Upper lobe of left lung (tissue), 6 donors: ENCODE data around the gene OSBPL3. TPM values are rescaled to one million over a fixed set of nuclear protein-coding genes. Genes with fewer than 3 reads are reported as not detected.

ENCODE experiments used
- ATAC-seq, 2 donors: fragments of 200-7000 bp; cut with Tn5 transposase; one replicate each; pipeline ENCODE4 v1.9.1; 2022; ENCODE audit warnings: mild to moderate bottlenecking in 2 of 2, moderate library complexity in 2 of 2; ENCODE audit not compliant: low FRiP score in 2 of 2
- DNase-seq, 2 donors: peaks; one replicate each; pipeline ENCODE4 v3.0.0-alpha.2; 2019 to 2020
- H3K27ac ChIP-seq, 4 donors: fragments of 200-600 bp; sonication (generic); one replicate each; pipeline ENCODE4 v1.5.1; 2016 to 2019
- H3K27me3 ChIP-seq, 4 donors: fragments of 200-600 bp; sonication (generic); one replicate each; pipeline ENCODE4 v1.5.1; 2017 to 2019
- H3K36me3 ChIP-seq, 4 donors: fragments of 200-600 bp; sonication (generic); one replicate each; pipeline ENCODE4 v1.5.1; 2016 to 2019
- H3K4me1 ChIP-seq, 4 donors: fragments of 200-600 bp; sonication (generic); one replicate each; pipeline ENCODE4 v1.5.1; 2018 to 2019
- H3K4me3 ChIP-seq, 4 donors: fragments of 200-600 bp; sonication (generic); one replicate each; pipeline ENCODE4 v1.5.1; 2017 to 2019; ENCODE audit warnings: mild to moderate bottlenecking in 2 of 4, moderate library complexity in 1 of 4
- H3K9me3 ChIP-seq, 4 donors: fragments of 200-600 bp; sonication (generic); one replicate each; pipeline ENCODE4 v1.5.1; 2018 to 2019
- CTCF ChIP-seq, 6 experiments: fragments of 450-650 bp in 4 of 6; fragments of 200-600 bp in 2 of 6; sonication (generic) in 2 of 6; IDR thresholded peaks; one replicate each; pipeline ENCODE4 v1.5.1; 2016 to 2019; ENCODE audit warnings: antibody characterized with exemption in 6 of 6
- EP300 ChIP-seq, 4 donors: sonication (generic); formaldehyde crosslinking; IDR thresholded peaks; one replicate each; pipeline ENCODE4 v1.5.1; 2017; ENCODE audit warnings: antibody characterized with exemption in 4 of 4, control low read depth in 2 of 4
- POLR2A ChIP-seq, 4 donors: fragments of 450-650 bp; IDR thresholded peaks; one replicate each; pipeline ENCODE4 v1.5.1; 2016 to 2017; ENCODE audit warnings: antibody characterized with exemption in 4 of 4, mild to moderate bottlenecking in 2 of 4
- POLR2AphosphoS5 ChIP-seq, 2 donors: sonication (generic); formaldehyde crosslinking; IDR thresholded peaks; one replicate each; pipeline ENCODE4 v1.5.1; 2017; ENCODE audit warnings: antibody characterized with exemption in 2 of 2
- WGBS, 2 donors: methylation state at CpG; one replicate each; pipeline ENCODE4 v1.1.5; 2017 to 2018; 5-methylcytosine and 5-hydroxymethylcytosine counted together
- total RNA-seq, 6 donors: library from RNA; depleted of rRNA in 4 of 6; stranded (reverse); fragments of >200 nt in 4 of 6; gene quantifications; one replicate each; pipeline versions ENCODE4 v1.1.0 to v1.2.1, GENCODE V29; 2016 to 2021
- donor health status: DM: no; HTN: no; CAD: no; lungs with moderate emphysema.
- donor health status: DM: no; HTN: yes; CAD: no; lungs with severe emphysema.

The OSBPL3 gene
- total RNA-seq, 6 donors from 2014 or later, result 17.5 to 55.5 (median 21.7) TPM

- no peak for ATAC-seq
- Histone ChIP-seq H3K4me3 (no peak overlapping the region), H3K9me3 (no peaks in the 10 kb centered on the region), H3K27me3 (no peaks in the 10 kb centered on the region), H3K27ac (no peak overlapping the region), H3K36me3 (no peaks in the 10 kb centered on the region), H3K4me1 (no peaks in the 10 kb centered on the region)
- WGBS, 2 donors, result 51 to 70% methylated on average over 3 of the region's 3 CpGs
- no peak for DNase-seq
- TF ChIP-seq POLR2A (IDR thresholded peaks at IDR 0.05), result no peak
- TF ChIP-seq CTCF (IDR thresholded peaks at IDR 0.05), result no peak
- no peak for TF ChIP-seq POLR2AphosphoS5 (IDR thresholded peaks at IDR 0.05)
- no peak for TF ChIP-seq EP300 (IDR thresholded peaks at IDR 0.05)
Observed at GRCh38 chr7:24995466-24995865, 15.5 kb upstream of the OSBPL3 start.

- TF ChIP-seq POLR2AphosphoS5 (IDR thresholded peaks at IDR 0.05) (no peak), EP300 (IDR thresholded peaks at IDR 0.05) (no peak), POLR2A (IDR thresholded peaks at IDR 0.05) (no peak), CTCF (IDR thresholded peaks at IDR 0.05) (no peak)
- Histone ChIP-seq H3K36me3 (no peaks in the 10 kb centered on the region), H3K27ac (no peak overlapping the region), H3K4me3 (no peak overlapping the region), H3K9me3 (no peaks in the 10 kb centered on the region), H3K4me1 (no peaks in the 10 kb centered on the region), H3K27me3 (no peaks in the 10 kb centered on the region)
- DNase-seq, result no peak
- no peak for ATAC-seq
- 91 to 95% methylated on average over 4 of the region's 4 CpGs for WGBS, 2 donors
Observed at GRCh38 chr7:24992314-24992713, 12.3 kb upstream of the OSBPL3 start.

GRCh38 chr7:24991353-24991752 is 11.4 kb upstream of the OSBPL3 start:
- no peak overlapping the region for H3K27ac ChIP-seq
- DNase-seq (peak in 1 of 2 donors; percentile 31), ATAC-seq (no peak)
- WGBS, 2 donors, result 55 to 69% methylated on average over 3 of the region's 3 CpGs
- no peaks in the 10 kb centered on the region for H3K36me3 ChIP-seq
- no peaks in the 10 kb centered on the region for H3K4me1 ChIP-seq
- H3K27me3 ChIP-seq, result no peaks in the 10 kb centered on the region
- no peaks in the 10 kb centered on the region for H3K9me3 ChIP-seq
- no peak overlapping the region for H3K4me3 ChIP-seq
- no peak for TF ChIP-seq POLR2A (IDR thresholded peaks at IDR 0.05)
- no peak for TF ChIP-seq POLR2AphosphoS5 (IDR thresholded peaks at IDR 0.05)
- no peak for TF ChIP-seq EP300 (IDR thresholded peaks at IDR 0.05)
- TF ChIP-seq CTCF (IDR thresholded peaks at IDR 0.05), result no peak

GRCh38 chr7:24987331-24987842 is 7.4 kb upstream of the OSBPL3 start:
- WGBS, 2 donors, result 83 to 94% methylated on average over 1 of the region's 1 CpG
- Histone ChIP-seq H3K9me3 (no peaks in the 10 kb centered on the region), H3K4me1 (no peaks in the 10 kb centered on the region), H3K36me3 (no peaks in the 10 kb centered on the region), H3K27me3 (no peaks in the 10 kb centered on the region), H3K27ac (no peak overlapping the region), H3K4me3 (no peak overlapping the region)
- TF ChIP-seq CTCF (IDR thresholded peaks at IDR 0.05) (no peak), POLR2AphosphoS5 (IDR thresholded peaks at IDR 0.05) (no peak), EP300 (IDR thresholded peaks at IDR 0.05) (no peak), POLR2A (IDR thresholded peaks at IDR 0.05) (no peak)
- ATAC-seq (no peak), DNase-seq (no peak)

- no peaks in the 10 kb centered on the region for H3K27me3 ChIP-seq
- DNase-seq, result no peak
- H3K9me3 ChIP-seq, result no peaks in the 10 kb centered on the region
- H3K36me3 ChIP-seq, result no peaks in the 10 kb centered on the region
- no peak overlapping the region for H3K27ac ChIP-seq
- no peak for ATAC-seq
- TF ChIP-seq CTCF (IDR thresholded peaks at IDR 0.05), result no peak
- no peak for TF ChIP-seq POLR2AphosphoS5 (IDR thresholded peaks at IDR 0.05)
- TF ChIP-seq EP300 (IDR thresholded peaks at IDR 0.05), result no peak
- TF ChIP-seq POLR2A (IDR thresholded peaks at IDR 0.05), result no peak
- 86 to 98% methylated on average over 2 of the region's 2 CpGs for WGBS, 2 donors
- H3K4me3 ChIP-seq, result no peak overlapping the region
- H3K4me1 ChIP-seq, result peaks cover 6 to 34% (median 25%) of the 10 kb centered on the region in 4 donors
Observed at GRCh38 chr7:24982917-24983316, 2.9 kb upstream of the OSBPL3 start.
